Fibroblast of skin of scalp (primary cell): Measurements from ENCODE around the gene CD69.
"Not testable (repeated sequence)": the region's sequence is repeated elsewhere in the genome, so short reads cannot be mapped to it uniquely, and the experiment has no call there.

Source experiments
- DNase-seq: peaks from one replicate; pipeline ENCODE4 v3.0.0-alpha.2; 2013

Gene CD69

DNA sequence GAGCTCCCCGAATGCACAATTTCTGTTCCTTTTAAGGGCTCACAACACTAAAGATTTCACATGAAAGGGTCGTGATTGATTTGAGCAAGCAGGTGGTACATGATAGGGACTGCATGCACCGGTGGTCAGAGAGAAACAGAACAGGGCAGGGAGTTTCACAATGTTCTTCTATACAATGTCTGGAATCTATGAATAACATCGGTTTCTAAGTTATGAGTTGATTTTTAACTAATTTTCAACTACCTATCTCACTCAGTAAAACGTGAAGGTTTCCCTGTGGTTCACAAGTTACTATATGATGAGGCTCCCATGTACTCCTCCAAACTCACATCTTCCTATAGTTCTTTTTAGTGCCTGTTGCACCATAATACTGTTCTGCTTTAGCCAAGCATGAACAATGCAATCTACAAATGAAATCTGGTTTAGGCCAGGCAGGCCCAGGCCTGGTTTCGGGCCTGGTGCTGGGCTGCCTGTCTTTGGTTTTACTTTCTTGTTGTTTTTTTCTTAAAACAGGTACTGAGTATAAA lies 47.6 kb downstream of the CD69 start:
- DNase-seq: not testable (repeated sequence)

- peak; percentile 26 for DNase-seq
Observed at GRCh38 chr12:9711664-9712063, 49.0 kb downstream of the CD69 start.

DNA sequence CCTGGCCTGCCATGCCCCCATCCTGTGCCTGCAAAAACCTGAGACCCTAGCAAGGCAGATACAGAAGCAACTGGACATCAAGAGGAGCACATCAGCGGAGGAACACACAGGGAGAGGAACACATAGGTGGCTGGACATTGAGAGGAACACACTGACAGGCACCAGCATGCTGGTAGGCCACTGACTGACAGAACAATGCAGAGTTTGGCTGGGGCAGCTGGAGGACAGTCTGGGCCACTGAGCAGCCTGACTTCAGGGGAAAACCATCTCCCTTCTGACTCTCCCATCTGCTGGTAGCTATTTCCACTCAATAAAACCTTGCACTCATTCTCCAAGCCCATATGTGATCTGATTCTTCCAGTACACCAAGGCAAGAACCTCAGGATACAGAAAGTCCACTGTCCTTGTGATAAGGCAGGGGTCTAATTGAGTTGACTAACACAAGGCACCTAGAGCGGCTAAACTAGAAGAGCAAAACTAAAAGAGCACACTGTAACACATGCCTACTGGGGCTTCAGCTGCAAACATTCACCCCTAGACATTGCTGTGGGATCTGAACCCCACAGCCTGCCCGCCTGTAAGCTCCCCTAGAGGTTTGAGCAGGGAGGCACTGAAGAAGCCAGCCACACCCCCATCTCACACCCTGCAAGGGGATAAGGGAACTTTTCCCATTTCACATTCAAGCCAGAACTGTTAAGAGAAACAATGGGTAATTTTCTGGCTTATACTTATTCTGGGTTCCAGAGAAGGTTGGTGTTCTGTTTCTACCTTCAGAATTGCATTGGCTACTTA lies 49.9 kb downstream of the CD69 start:
- no peak for DNase-seq

GRCh38 chr12:9708853-9709252 lies 51.8 kb downstream of the CD69 start:
- DNase-seq: no peak

- peak; percentile 59 for DNase-seq
Observed at GRCh38 chr12:9707864-9708808, 52.6 kb downstream of the CD69 start.

- DNase-seq: no peak
Observed at GRCh38 chr12:9707356-9707755, 53.3 kb downstream of the CD69 start.

- DNase-seq: no peak
Observed at GRCh38 chr12:9706086-9706685, 54.5 kb downstream of the CD69 start.

GRCh38 chr12:9704561-9704960 lies 56.1 kb downstream of the CD69 start:
- DNase-seq: not testable (repeated sequence)
